ENCODE measurements around the gene FSTL4. TPM values are rescaled to one million over a fixed set of nuclear protein-coding genes. Genes with fewer than 3 reads are reported as not detected.

The FSTL4 gene
- total RNA-seq, 1 experiment from 2014 or later, result 2.7 TPM

DNA sequence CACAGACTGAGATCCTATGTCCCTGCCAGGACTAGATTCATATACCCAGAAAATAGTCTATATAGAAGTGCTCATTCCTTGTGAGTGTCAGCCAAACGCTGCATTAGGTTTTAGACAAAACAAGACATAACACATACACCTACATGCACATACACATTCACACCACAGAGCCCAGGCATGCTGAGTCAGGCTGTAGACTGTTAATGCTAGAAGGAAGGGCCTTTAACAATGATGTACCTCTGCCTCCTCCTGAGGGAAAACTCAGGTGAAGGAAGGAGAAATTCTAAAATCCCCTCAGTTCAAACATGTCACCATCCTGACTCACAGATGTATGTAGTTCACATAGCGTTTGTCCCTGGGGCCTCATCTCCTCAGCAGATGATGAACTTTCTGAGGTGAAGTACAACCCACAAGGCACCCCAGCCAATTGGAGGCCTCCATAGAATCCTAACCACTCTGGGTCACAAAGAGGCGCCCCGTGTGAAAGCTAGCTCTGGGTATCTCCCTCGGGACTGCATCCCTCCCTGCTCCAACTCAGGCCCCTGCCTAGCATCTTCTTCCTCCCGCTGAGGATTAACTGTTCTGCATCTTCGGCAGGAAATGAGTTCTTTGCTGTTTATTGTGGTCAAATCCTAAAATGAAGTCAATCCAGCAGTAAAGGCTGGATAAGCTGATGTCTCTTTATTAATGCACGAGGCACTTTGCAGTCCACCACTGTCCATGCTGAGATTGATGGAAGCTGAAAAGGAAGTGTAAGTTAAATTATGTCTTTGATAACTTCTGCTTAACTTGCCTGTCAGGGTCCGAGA is 40.8 kb upstream of the FSTL4 start:
- Mint-ChIP-seq H3K36me3 (ENCODE audit: insufficient read depth, unreplicated experiment) (no peaks in the 10 kb centered on the region), H3K4me3 (ENCODE audit: unreplicated experiment) (no peak overlapping the region), H3K27ac (ENCODE audit: unreplicated experiment) (no peak overlapping the region), H3K9me3 (ENCODE audit: unreplicated experiment) (no peaks in the 10 kb centered on the region), H3K4me1 (ENCODE audit: low read depth, unreplicated experiment) (no peaks in the 10 kb centered on the region), H3K27me3 (ENCODE audit: insufficient read depth, unreplicated experiment) (peaks cover 15% of the 10 kb centered on the region)
- H3K36me3 ChIP-seq (ENCODE audit: control insufficient read depth, insufficient read depth, low read length), result no peaks in the 10 kb centered on the region
- ChIA-PET POLR2A (interaction anchor here (0.6 kb wide), 1 partner anchor 20 kb away, joined by 4 read pairs; no protein-coding TSS in a partner anchor), CTCF (no interaction called here)
- H3K4me1 ChIP-seq, result no peaks in the 10 kb centered on the region
- intact Hi-C loops (cut with micrococcal nuclease; ENCODE audit: unreplicated experiment), result no loop called here
- BruUV-seq (replicated peaks), result no TSS peak
- no peak overlapping the region for H3K4me3 ChIP-seq (ENCODE audit: low read depth, low read length)
- H3K9me3 ChIP-seq, result no peaks in the 10 kb centered on the region
- TF ChIP-seq, protein P1, sequence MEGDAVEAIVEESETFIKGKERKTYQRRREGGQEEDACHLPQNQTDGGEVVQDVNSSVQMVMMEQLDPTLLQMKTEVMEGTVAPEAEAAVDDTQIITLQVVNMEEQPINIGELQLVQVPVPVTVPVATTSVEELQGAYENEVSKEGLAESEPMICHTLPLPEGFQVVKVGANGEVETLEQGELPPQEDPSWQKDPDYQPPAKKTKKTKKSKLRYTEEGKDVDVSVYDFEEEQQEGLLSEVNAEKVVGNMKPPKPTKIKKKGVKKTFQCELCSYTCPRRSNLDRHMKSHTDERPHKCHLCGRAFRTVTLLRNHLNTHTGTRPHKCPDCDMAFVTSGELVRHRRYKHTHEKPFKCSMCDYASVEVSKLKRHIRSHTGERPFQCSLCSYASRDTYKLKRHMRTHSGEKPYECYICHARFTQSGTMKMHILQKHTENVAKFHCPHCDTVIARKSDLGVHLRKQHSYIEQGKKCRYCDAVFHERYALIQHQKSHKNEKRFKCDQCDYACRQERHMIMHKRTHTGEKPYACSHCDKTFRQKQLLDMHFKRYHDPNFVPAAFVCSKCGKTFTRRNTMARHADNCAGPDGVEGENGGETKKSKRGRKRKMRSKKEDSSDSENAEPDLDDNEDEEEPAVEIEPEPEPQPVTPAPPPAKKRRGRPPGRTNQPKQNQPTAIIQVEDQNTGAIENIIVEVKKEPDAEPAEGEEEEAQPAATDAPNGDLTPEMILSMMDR (IDR thresholded peaks at IDR 0.05; ENCODE audit: insufficient read depth in 1 of 2, low read depth in 1 of 2, low read length in 1 of 2, severe bottlenecking in 1 of 2, unreplicated experiment in 1 of 2), result no peak
- DNase-seq, result no peak
- no peaks in the 10 kb centered on the region for H3K27me3 ChIP-seq (replicated peaks; ENCODE audit: control insufficient read depth, insufficient read depth, low read length)

DNA sequence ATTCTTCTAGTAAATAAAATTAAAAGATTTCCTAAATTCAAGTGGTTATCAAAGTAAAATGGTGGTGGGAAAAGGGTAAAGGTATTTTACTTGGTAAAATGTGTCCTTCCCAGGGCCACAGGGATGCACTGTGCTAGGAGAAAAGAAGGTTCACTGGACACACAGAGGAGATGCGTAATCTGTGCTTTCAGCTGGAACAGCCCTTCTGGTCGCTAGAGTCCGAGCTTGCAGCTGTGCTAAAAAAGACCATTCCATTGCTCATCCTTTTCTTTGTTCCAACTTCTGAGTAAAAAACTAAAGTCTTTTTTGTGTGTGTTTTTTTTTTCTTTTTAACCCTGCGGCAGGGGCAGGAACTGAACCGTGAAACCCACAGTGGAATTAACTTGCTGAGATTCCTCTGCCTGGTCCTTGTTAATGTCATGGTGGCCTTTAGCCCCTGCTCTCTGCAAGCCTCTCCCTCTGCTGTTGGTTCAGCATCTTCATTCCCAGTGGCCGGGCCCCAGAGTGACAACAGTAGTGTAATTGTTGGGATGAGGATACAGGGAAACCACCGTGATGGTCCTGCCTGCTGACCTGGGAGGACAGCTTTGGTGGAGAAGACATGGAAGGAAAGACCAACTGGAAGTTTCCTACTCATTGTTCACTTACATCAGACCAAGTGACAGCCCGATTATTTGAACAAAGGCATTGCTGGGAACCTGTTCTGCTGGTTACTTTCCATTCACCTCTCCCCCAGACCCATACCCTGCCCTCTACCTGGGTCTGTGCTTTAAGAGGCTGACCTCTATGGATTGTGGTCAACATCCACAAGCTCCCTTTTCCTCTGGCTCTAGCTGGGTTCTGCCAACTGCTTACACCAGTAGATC is 31.9 kb upstream of the FSTL4 start:
- Mint-ChIP-seq H3K27me3 (ENCODE audit: insufficient read depth, unreplicated experiment) (peaks cover 18% of the 10 kb centered on the region), H3K4me1 (ENCODE audit: low read depth, unreplicated experiment) (no peaks in the 10 kb centered on the region), H3K27ac (ENCODE audit: unreplicated experiment) (no peak overlapping the region), H3K9me3 (ENCODE audit: unreplicated experiment) (no peaks in the 10 kb centered on the region), H3K4me3 (ENCODE audit: unreplicated experiment) (no peak overlapping the region), H3K36me3 (ENCODE audit: insufficient read depth, unreplicated experiment) (no peaks in the 10 kb centered on the region)
- peak in 1 of 2 experiments; percentile 34 for DNase-seq
- Histone ChIP-seq H3K36me3 (ENCODE audit: control insufficient read depth, insufficient read depth, low read length) (no peaks in the 10 kb centered on the region), H3K4me3 (ENCODE audit: low read depth, low read length) (no peak overlapping the region), H3K27me3 (replicated peaks; ENCODE audit: control insufficient read depth, insufficient read depth, low read length) (peaks cover 2% of the 10 kb centered on the region; the same call in 1 of the 2 replicates), H3K4me1 (0 out of 2 replicates have a peak, but pooled peaks cover 3% of the 10 kb centered on the region), H3K9me3 (no peaks in the 10 kb centered on the region)
- TF ChIP-seq, protein P1 (IDR thresholded peaks at IDR 0.05; ENCODE audit: insufficient read depth in 1 of 2, low read depth in 1 of 2, low read length in 1 of 2, severe bottlenecking in 1 of 2, unreplicated experiment in 1 of 2), result no peak
- CTCF ChIA-PET, result no interaction called here
- intact Hi-C loops (cut with micrococcal nuclease; ENCODE audit: unreplicated experiment), result no loop called here
- POLR2A ChIA-PET, result no interaction called here
- no TSS peak for BruUV-seq (replicated peaks)

DNA sequence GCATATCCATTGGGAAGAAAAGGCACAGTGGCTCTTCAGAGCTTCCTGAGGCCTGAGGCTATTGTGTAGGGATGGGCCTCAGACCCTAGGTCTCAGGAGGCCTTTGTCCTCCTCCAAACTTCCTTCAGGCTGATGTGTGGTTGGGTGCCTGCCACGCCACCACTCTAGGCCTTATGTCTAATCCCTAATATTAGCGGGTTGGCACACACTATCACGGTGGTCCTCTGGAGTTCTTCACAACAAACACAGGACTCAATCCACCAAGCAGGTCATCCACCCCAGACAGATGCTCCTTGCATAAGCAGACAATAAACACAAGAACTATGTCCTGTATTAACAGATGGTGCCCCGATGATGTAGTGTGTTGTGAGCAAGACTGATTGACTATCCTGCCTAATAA is 31.0 kb upstream of the FSTL4 start:
- DNase-seq, result no peak
- H3K4me3 Mint-ChIP-seq (ENCODE audit: unreplicated experiment), result no peak overlapping the region
- no peaks in the 10 kb centered on the region for H3K9me3 Mint-ChIP-seq (ENCODE audit: unreplicated experiment)
- peaks cover 18% of the 10 kb centered on the region for H3K27me3 Mint-ChIP-seq (ENCODE audit: insufficient read depth, unreplicated experiment)
- CTCF ChIA-PET, result no interaction called here
- no peaks in the 10 kb centered on the region for H3K4me1 Mint-ChIP-seq (ENCODE audit: low read depth, unreplicated experiment)
- BruUV-seq (replicated peaks), result no TSS peak
- H3K4me1 ChIP-seq, result 0 out of 2 replicates have a peak, but pooled peaks cover 3% of the 10 kb centered on the region
- TF ChIP-seq, protein P1 (IDR thresholded peaks at IDR 0.05; ENCODE audit: insufficient read depth in 1 of 2, low read depth in 1 of 2, low read length in 1 of 2, severe bottlenecking in 1 of 2, unreplicated experiment in 1 of 2), result no peak
- no peaks in the 10 kb centered on the region for H3K36me3 Mint-ChIP-seq (ENCODE audit: insufficient read depth, unreplicated experiment)
- H3K27ac Mint-ChIP-seq (ENCODE audit: unreplicated experiment), result no peak overlapping the region
- intact Hi-C loops (cut with micrococcal nuclease; ENCODE audit: unreplicated experiment), result no loop called here
- POLR2A ChIA-PET, result no interaction called here
- H3K27me3 ChIP-seq (replicated peaks; ENCODE audit: control insufficient read depth, insufficient read depth, low read length), result peaks cover 2% of the 10 kb centered on the region; the same call in 1 of the 2 replicates
- H3K36me3 ChIP-seq (ENCODE audit: control insufficient read depth, insufficient read depth, low read length), result no peaks in the 10 kb centered on the region
- no peaks in the 10 kb centered on the region for H3K9me3 ChIP-seq
- H3K4me3 ChIP-seq (ENCODE audit: low read depth, low read length), result no peak overlapping the region
